ENCODE measurements around the gene SLC25A25. TPM values are rescaled to one million over a fixed set of nuclear protein-coding genes. Genes with fewer than 3 reads are reported as not detected.
A peak's percentile ranks its signal among the peaks of the same experiment; 100 is the strongest.

The SLC25A25 gene
- total and polyA plus RNA-seq, 2 of the 8 experiments (the other 6 are each of a cell fraction or from before 2014, with no cell fraction given): 6.5 to 18.5 TPM

DNA sequence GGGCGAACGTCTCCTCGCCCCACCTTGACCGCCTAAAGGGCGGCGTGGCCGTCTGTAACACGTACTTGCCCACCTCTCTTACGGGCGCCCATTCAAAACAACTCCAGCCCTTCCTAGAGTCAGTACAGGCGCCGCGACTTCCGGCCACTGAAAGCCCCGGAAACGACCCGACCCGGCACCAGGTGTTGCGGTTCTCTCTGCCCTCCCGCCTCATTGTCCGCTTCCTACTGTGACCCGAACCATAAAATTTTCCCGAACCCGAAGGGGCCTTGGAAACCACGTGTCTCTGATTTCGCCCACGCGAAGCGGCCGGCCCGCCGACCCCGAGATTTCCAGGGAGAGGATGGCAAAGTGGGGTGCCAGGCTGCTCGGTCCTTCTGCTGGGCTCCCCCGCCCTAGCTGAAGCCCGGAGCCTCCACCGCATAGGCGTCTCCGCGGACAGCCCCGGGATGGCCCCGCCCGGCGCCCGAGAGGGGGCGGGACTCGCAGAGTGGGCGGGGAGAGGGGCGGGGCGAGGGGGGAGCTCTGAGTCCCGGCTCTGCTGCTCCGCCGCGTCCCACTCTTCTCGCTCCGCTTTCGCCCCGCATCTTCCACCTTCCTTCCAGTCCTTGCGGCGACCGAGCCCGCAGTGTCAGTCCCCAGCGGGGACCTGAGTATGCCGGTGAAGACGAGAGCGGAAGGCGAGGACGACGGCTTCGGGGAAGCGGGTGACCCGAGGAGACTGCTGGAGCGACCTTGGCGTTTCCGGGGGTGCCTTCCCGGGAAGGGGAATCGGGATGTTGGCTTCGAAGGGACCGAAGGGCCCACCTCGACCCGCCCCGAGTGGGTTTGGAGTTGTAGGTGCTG is 60.2 kb downstream of the SLC25A25 start:
- no peak overlapping the region for H3K14ac ChIP-seq (ENCODE audit: insufficient read length)
- peaks cover 0 to 4% of the 10 kb centered on the region in 2 experiments; a peak in 1 of 4 replicates for H3K9me3 ChIP-seq (ENCODE audit: insufficient read depth in 2 of 2, low read depth in 1 of 2, low read length in 1 of 2)
- 0 out of 2 replicates have a peak overlapping the region, but pooled peaks have one; percentile 92 for H2BK15ac ChIP-seq (ENCODE audit: low read length)
- no peak overlapping the region for H2AK5ac ChIP-seq (ENCODE audit: low read depth, low read length)
- peak overlapping the region; percentile 97 for H3K56ac ChIP-seq (replicated peaks; ENCODE audit: insufficient read length, low read depth, low read length)
- H3K27me3 ChIP-seq (replicated peaks in 1 of 4; ENCODE audit: control insufficient read depth in 3 of 4, extremely low read depth in 1 of 4, insufficient read depth in 3 of 4, low read length in 3 of 4): peaks cover 0 to 8% (median 7%) of the 10 kb centered on the region in 4 experiments; a peak in 5 of 7 replicates
- H3K23me2 ChIP-seq (ENCODE audit: low read depth, low read length): peaks cover 6% of the 10 kb centered on the region; the same call in 1 of the 2 replicates
- peak overlapping the region; percentile 96 for H4K5ac ChIP-seq (ENCODE audit: insufficient read length, low read depth, low read length)
- peaks cover 0 to 6% (median 3%) of the 10 kb centered on the region in 4 experiments; a peak in 4 of 7 replicates for H3K4me1 ChIP-seq (replicated peaks in 1 of 4; ENCODE audit: control insufficient read depth in 3 of 4, insufficient read depth in 4 of 4, low read length in 3 of 4)
- ChIA-PET POLR2A (ENCODE audit: partially characterized antibody) (interaction anchor here (0.5 to 4.2 kb wide), 13 partner anchors 8 to 471 kb away, joined by 3 to 21 read pairs (median 4); partner anchors contain the start of gene BBLN), CTCF (ENCODE audit: partially characterized antibody) (interaction anchor here (0.9 to 9.9 kb wide), 14 partner anchors 8 to 285 kb away, joined by 3 to 74 read pairs (median 4); partner anchors contain the start of gene LCN2)
- H3K18ac ChIP-seq (ENCODE audit: extremely low read depth, low read length): peak overlapping the region; percentile 98
- H4K91ac ChIP-seq (replicated peaks; ENCODE audit: insufficient read length, low read length): peak overlapping the region; percentile 97
- peaks cover 0 to 7% (median 4%) of the 10 kb centered on the region in 4 experiments; a peak in 4 of 8 replicates for H3K36me3 ChIP-seq (ENCODE audit: control insufficient read depth in 2 of 4, insufficient read depth in 4 of 4, low read length in 3 of 4)
- 2% methylated on average over 61 of the region's 82 CpGs; no CpG with 5 or more reads in 1 of the 2 experiments for WGBS, 2 experiments (ENCODE audit: extremely low coverage in 1 of 2, insufficient coverage in 1 of 2, insufficient read length in 1 of 2, insufficient replicate concordance in 2 of 2, low coverage in 1 of 2, low lambda C conversion rate in 2 of 2, missing lambda C conversion rate in 1 of 2)
- H3K23ac ChIP-seq (ENCODE audit: insufficient read length): no peak overlapping the region
- peak overlapping the region; percentile 99 for H4K8ac ChIP-seq (ENCODE audit: extremely low read depth, insufficient read depth, low read length)
- H3K4me3 ChIP-seq (ENCODE audit: extremely low read depth in 1 of 4, insufficient read depth in 2 of 4, low read depth in 3 of 4, low read length in 4 of 4): peak overlapping the region; percentile 86 to 96 (median 89)
- peak overlapping the region; percentile 82 to 91 for H3K4me2 ChIP-seq (ENCODE audit: insufficient read depth in 1 of 2, low read depth in 2 of 2, low read length in 2 of 2)
- peak overlapping the region; percentile 85 for H3K4ac ChIP-seq (replicated peaks; ENCODE audit: insufficient read length, low read depth, low read length)
- peak overlapping the region; percentile 69 to 85 (median 80) for H3K9ac ChIP-seq (replicated peaks in 1 of 4; ENCODE audit: extremely low read depth in 1 of 4, low read depth in 3 of 4, low read length in 3 of 4)
- H2BK5ac ChIP-seq (ENCODE audit: low read depth, low read length): peak overlapping the region; percentile 88
- peaks cover 4% of the 10 kb centered on the region; the same call in 1 of the 2 replicates for H3K79me1 ChIP-seq (ENCODE audit: low read depth, low read length)
- DNase-seq (ENCODE audit: low read depth in 1 of 2, low spot score in 2 of 2) (peak in 1 of 2 experiments; percentile 92), FAIRE-seq (no peak)
- peaks cover 0 to 11% of the 10 kb centered on the region in 2 experiments for H4K20me1 ChIP-seq (replicated peaks in 1 of 2; ENCODE audit: control insufficient read depth in 1 of 2, insufficient read depth in 2 of 2, low read length in 2 of 2)
- peaks cover 0 to 20% of the 10 kb centered on the region in 2 experiments; a peak in 1 of 4 replicates for H3K79me2 ChIP-seq (ENCODE audit: control insufficient read depth in 1 of 2, insufficient read depth in 2 of 2, low read length in 2 of 2)
- H2BK20ac ChIP-seq (ENCODE audit: low read length): no peak overlapping the region
- H2AFZ ChIP-seq (ENCODE audit: low read length): peak overlapping the region; percentile 79; the same call in 1 of the 2 replicates
- H2BK120ac ChIP-seq (replicated peaks; ENCODE audit: low read depth, low read length): peak overlapping the region; percentile 90
- H3K27ac ChIP-seq (ENCODE audit: low read depth, low read length): peak overlapping the region; percentile 95
- no peak overlapping the region for H2BK12ac ChIP-seq (ENCODE audit: low read depth, low read length)
- TF ChIP-seq SP1 (IDR thresholded peaks at IDR 0.05; ENCODE audit: low read depth, low read length): 0 out of 2 replicates have a peak, but pooled peaks have one; percentile 27
- no peak for TF ChIP-seq BACH1 (IDR thresholded peaks at IDR 0.05; ENCODE audit: low read length)
- TF ChIP-seq SRF (IDR thresholded peaks at IDR 0.05; ENCODE audit: low read depth, low read length): no peak
- no peak for TF ChIP-seq GTF2F1 (IDR thresholded peaks at IDR 0.05; ENCODE audit: borderline replicate concordance, low read depth, low read length)
- TF ChIP-seq RBBP5 (IDR thresholded peaks at IDR 0.05; ENCODE audit: borderline replicate concordance, low read depth, low read length): no peak
- TF ChIP-seq TAF7 (optimal IDR thresholded peaks at IDR 0.05; ENCODE audit: borderline replicate concordance, low read depth, low read length): peak; percentile 24
- no peak; the same call in 1 of the 2 replicates for TF ChIP-seq TCF12 (IDR thresholded peaks at IDR 0.05; ENCODE audit: low read depth, low read length)
- no peak for TF ChIP-seq KDM1A (IDR thresholded peaks at IDR 0.05; ENCODE audit: borderline replicate concordance, low read length)
- TF ChIP-seq, protein P1, sequence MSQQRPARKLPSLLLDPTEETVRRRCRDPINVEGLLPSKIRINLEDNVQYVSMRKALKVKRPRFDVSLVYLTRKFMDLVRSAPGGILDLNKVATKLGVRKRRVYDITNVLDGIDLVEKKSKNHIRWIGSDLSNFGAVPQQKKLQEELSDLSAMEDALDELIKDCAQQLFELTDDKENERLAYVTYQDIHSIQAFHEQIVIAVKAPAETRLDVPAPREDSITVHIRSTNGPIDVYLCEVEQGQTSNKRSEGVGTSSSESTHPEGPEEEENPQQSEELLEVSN (IDR thresholded peaks at IDR 0.05): peak; percentile 27; the same call in 1 of the 2 replicates
- no peak for TF ChIP-seq ZNF274 (IDR thresholded peaks at IDR 0.05; ENCODE audit: borderline replicate concordance, extremely low read depth, low read length)
